NT2/D1 (cell line): ENCODE data around the gene FHOD3.

Source experiments
- DNase-seq: peaks from one replicate; pipeline ENCODE4 v3.0.0-alpha.2; 2011; ENCODE audit warnings: low read depth, low spot score
- H3K27me3 ChIP-seq: 2 replicates; pipeline ENCODE4 v1.6.0; 2011; ENCODE audit warnings: mild to moderate bottlenecking; ENCODE audit not compliant: insufficient read length, insufficient read depth
- H3K36me3 ChIP-seq: 2 replicates; pipeline ENCODE4 v1.6.1; 2011; ENCODE audit warnings: mild to moderate bottlenecking, low read length, mixed read lengths; ENCODE audit not compliant: insufficient read depth, insufficient read length
- H3K4me1 ChIP-seq: 2 replicates; pipeline ENCODE4 v1.5.1; 2011; ENCODE audit not compliant: insufficient read depth, insufficient read length
- H3K4me3 ChIP-seq: 2 replicates; pipeline ENCODE4 v1.5.1; 2011; ENCODE audit warnings: low read depth; ENCODE audit not compliant: insufficient read length
- H3K9ac ChIP-seq: 2 replicates; pipeline ENCODE4 v1.6.0; 2011; ENCODE audit warnings: low read depth; ENCODE audit not compliant: insufficient read length
- H3K9me3 ChIP-seq: 2 replicates; pipeline ENCODE4 v1.5.1; 2011; ENCODE audit warnings: mild to moderate bottlenecking, low read length; ENCODE audit not compliant: insufficient read depth
- SUZ12 ChIP-seq: IDR thresholded peaks from 2 replicates; pipeline ENCODE4 v1.6.1; 2011; ENCODE audit not compliant: insufficient read length, insufficient read depth; ENCODE audit errors: extremely low read depth
- YY1 ChIP-seq: IDR thresholded peaks from 2 replicates; pipeline ENCODE4 v1.6.1; 2011; ENCODE audit not compliant: insufficient read length, insufficient read depth
- ZNF274 ChIP-seq: IDR thresholded peaks from 2 replicates; pipeline ENCODE4 v1.6.1; 2011; ENCODE audit warnings: mild to moderate bottlenecking, low read depth, low read length

Gene FHOD3

GRCh38 chr18:36692921-36693332, 395.4 kb downstream of the FHOD3 start:
- Histone ChIP-seq H3K9me3 (no peaks in the 10 kb centered on the region), H3K9ac (no peak overlapping the region), H3K27me3 (no peaks in the 10 kb centered on the region), H3K4me1 (no peaks in the 10 kb centered on the region), H3K36me3 (no peaks in the 10 kb centered on the region), H3K4me3 (no peak overlapping the region)
- TF ChIP-seq ZNF274 (no peak), YY1 (no peak), SUZ12 (no peak)
- no peak for DNase-seq

GRCh38 chr18:36693931-36694620, 396.6 kb downstream of the FHOD3 start:
- TF ChIP-seq YY1 (no peak), SUZ12 (no peak), ZNF274 (no peak)
- H3K4me1 ChIP-seq, result no peaks in the 10 kb centered on the region
- H3K9me3 ChIP-seq, result no peaks in the 10 kb centered on the region
- H3K9ac ChIP-seq, result no peak overlapping the region
- no peaks in the 10 kb centered on the region for H3K27me3 ChIP-seq
- DNase-seq, result no peak
- H3K4me3 ChIP-seq, result no peak overlapping the region
- no peaks in the 10 kb centered on the region for H3K36me3 ChIP-seq

- Histone ChIP-seq H3K9me3 (no peaks in the 10 kb centered on the region), H3K27me3 (no peaks in the 10 kb centered on the region), H3K9ac (no peak overlapping the region), H3K36me3 (no peaks in the 10 kb centered on the region), H3K4me3 (no peak overlapping the region), H3K4me1 (no peaks in the 10 kb centered on the region)
- DNase-seq, result no peak
- TF ChIP-seq YY1 (no peak), SUZ12 (no peak), ZNF274 (no peak)
These were observed 398.3 kb downstream of the FHOD3 start for GRCh38 chr18:36695806-36696205.

- TF ChIP-seq YY1, result no peak
- no peak for TF ChIP-seq ZNF274
- no peak for TF ChIP-seq SUZ12
- Histone ChIP-seq H3K9ac (no peak overlapping the region), H3K36me3 (no peaks in the 10 kb centered on the region), H3K9me3 (no peaks in the 10 kb centered on the region), H3K4me3 (no peak overlapping the region), H3K4me1 (no peaks in the 10 kb centered on the region), H3K27me3 (no peaks in the 10 kb centered on the region)
- DNase-seq, result no peak
These were observed 400.4 kb downstream of the FHOD3 start for GRCh38 chr18:36697905-36698304.

GRCh38 chr18:36700955-36701354, 403.4 kb downstream of the FHOD3 start:
- no peak overlapping the region for H3K9ac ChIP-seq
- DNase-seq, result no peak
- no peak overlapping the region for H3K4me3 ChIP-seq
- H3K9me3 ChIP-seq, result no peaks in the 10 kb centered on the region
- TF ChIP-seq YY1, result no peak
- TF ChIP-seq SUZ12, result no peak
- TF ChIP-seq ZNF274, result no peak
- no peaks in the 10 kb centered on the region for H3K36me3 ChIP-seq
- H3K4me1 ChIP-seq, result peaks cover 2% of the 10 kb centered on the region
- no peaks in the 10 kb centered on the region for H3K27me3 ChIP-seq

GRCh38 chr18:36702401-36703013, 405.0 kb downstream of the FHOD3 start:
- TF ChIP-seq YY1 (no peak), ZNF274 (no peak), SUZ12 (no peak)
- peaks cover 2% of the 10 kb centered on the region for H3K4me1 ChIP-seq
- no peak overlapping the region for H3K4me3 ChIP-seq
- no peaks in the 10 kb centered on the region for H3K36me3 ChIP-seq
- no peak for DNase-seq
- no peak overlapping the region for H3K9ac ChIP-seq
- no peaks in the 10 kb centered on the region for H3K9me3 ChIP-seq
- H3K27me3 ChIP-seq, result no peaks in the 10 kb centered on the region

GRCh38 chr18:36704156-36704555, 406.6 kb downstream of the FHOD3 start:
- H3K4me1 ChIP-seq, result peaks cover 2% of the 10 kb centered on the region
- no peak for TF ChIP-seq SUZ12
- no peak for TF ChIP-seq YY1
- no peak for TF ChIP-seq ZNF274
- H3K9me3 ChIP-seq, result no peaks in the 10 kb centered on the region
- DNase-seq, result no peak
- no peak overlapping the region for H3K9ac ChIP-seq
- H3K4me3 ChIP-seq, result no peak overlapping the region
- no peaks in the 10 kb centered on the region for H3K27me3 ChIP-seq
- H3K36me3 ChIP-seq, result no peaks in the 10 kb centered on the region
